HepG2 (cell line): ENCODE measurements around the gene HYOU1. TPM values are rescaled to one million over a fixed set of nuclear protein-coding genes. Genes with fewer than 3 reads are reported as not detected.

ENCODE experiments used
- BRCA1 ChIP-seq: sonication (generic); formaldehyde crosslinking; IDR thresholded peaks from 2 replicates; pipeline ENCODE4 v1.4.0; 2020; ENCODE audit warnings: missing genetic modification reagents
- DR1 ChIP-seq: sonication (generic); formaldehyde crosslinking; IDR thresholded peaks from 2 replicates; pipeline ENCODE4 v1.8.0; 2021; ENCODE audit warnings: mild to moderate bottlenecking, missing genetic modification reagents, inconsistent platforms
- FLYWCH1 ChIP-seq: sonication (generic); formaldehyde crosslinking; IDR thresholded peaks from 2 replicates; pipeline ENCODE4 v1.8.1; 2023; ENCODE audit warnings: mild to moderate bottlenecking, missing genetic modification reagents
- IKZF4 ChIP-seq: sonication (generic); formaldehyde crosslinking; IDR thresholded peaks from 2 replicates; pipeline ENCODE4 v1.5.1; 2020; ENCODE audit warnings: borderline replicate concordance, mild to moderate bottlenecking, low read depth, missing genetic modification reagents; ENCODE audit errors: not compliant biosample characterization
- JARID2 ChIP-seq: sonication (generic); formaldehyde crosslinking; IDR thresholded peaks from 2 replicates; pipeline ENCODE4 v1.8.1; 2023; ENCODE audit warnings: missing genetic modification reagents, inconsistent platforms; ENCODE audit not compliant: insufficient replicate concordance
- MAF1 ChIP-seq: sonication (generic); formaldehyde crosslinking; IDR thresholded peaks from 2 replicates; pipeline ENCODE4 v1.5.0; 2020; ENCODE audit warnings: missing genetic modification reagents, borderline replicate concordance
- NR1H2 ChIP-seq: sonication (generic); formaldehyde crosslinking; IDR thresholded peaks from 2 replicates; pipeline ENCODE4 v1.8.1; 2022; ENCODE audit warnings: low read depth, missing genetic modification reagents, borderline replicate concordance
- RBM22 ChIP-seq: fragments of 200-400 bp; formaldehyde crosslinking; optimal IDR thresholded peaks from 2 replicates; pipeline ENCODE3; 2017; ENCODE audit warnings: mild to moderate bottlenecking, low read length, moderate library complexity
- TEAD2 ChIP-seq: sonication (generic); formaldehyde crosslinking; IDR thresholded peaks from 2 replicates; pipeline ENCODE4 v1.9.0; 2021; ENCODE audit warnings: missing genetic modification reagents
- ZBTB42 ChIP-seq: sonication (generic); formaldehyde crosslinking; IDR thresholded peaks from 2 replicates; pipeline ENCODE4 v1.5.0; 2020; ENCODE audit warnings: mild to moderate bottlenecking, missing genetic modification reagents
- ZFP82 ChIP-seq: sonication (generic); formaldehyde crosslinking; IDR thresholded peaks from 2 replicates; pipeline ENCODE4 v1.5.1; 2020; ENCODE audit warnings: mild to moderate bottlenecking, missing genetic modification reagents, borderline replicate concordance
- ZFP90 ChIP-seq: sonication (generic); formaldehyde crosslinking; IDR thresholded peaks from 2 replicates; pipeline ENCODE4 v1.8.0; 2022; ENCODE audit warnings: missing genetic modification reagents, mild to moderate bottlenecking, inconsistent platforms, borderline replicate concordance
- ZMAT3 ChIP-seq: sonication (generic); formaldehyde crosslinking; conservative IDR thresholded peaks from 2 replicates; pipeline ENCODE4 v1.7.0; 2021; ENCODE audit warnings: missing genetic modification reagents
- ZNF547 ChIP-seq: sonication (generic); formaldehyde crosslinking; IDR thresholded peaks from 2 replicates; pipeline ENCODE4 v1.5.1; 2020; ENCODE audit warnings: mild to moderate bottlenecking, missing genetic modification reagents
- ZNF550 ChIP-seq: sonication (generic); formaldehyde crosslinking; IDR thresholded peaks from 2 replicates; pipeline ENCODE4 v1.4.0; 2020; ENCODE audit warnings: mild to moderate bottlenecking, missing genetic modification reagents, borderline replicate concordance
- polyA plus RNA-seq, 8 experiments: library from polyadenylated mRNA; depleted of rRNA in 3 of 8; stranded (reverse) in 7 of 8; unstranded in 1 of 8; fragments of >200 nt; fragmentation: Illumina TruSeq in 4 of 8; extraction: Trizol in 4 of 8; gene quantifications; 2 replicates each; pipeline versions ENCODE4 v1.2.1 to v1.2.3, GENCODE V29; 2011 to 2016; ENCODE audit warnings: low read depth in 4 of 8, missing spikeins in 1 of 8, mixed read lengths in 1 of 8; ENCODE audit not compliant: insufficient read depth in 1 of 8
- total RNA-seq, 5 experiments: library from RNA; depleted of rRNA; stranded (reverse); fragments of >200 nt; fragmentation: Illumina TruSeq; extraction: Trizol; gene quantifications; 2 replicates each; pipeline ENCODE4 v1.2.3, GENCODE V29; 2016; ENCODE audit warnings: low read depth in 1 of 5
- TF ChIP-seq, protein P1 (sequence below): sonication (generic); formaldehyde crosslinking; IDR thresholded peaks from 2 replicates; pipeline ENCODE4 v1.5.0; 2020; ENCODE audit warnings: missing genetic modification reagents
- TF ChIP-seq, protein P2 (sequence below): IDR thresholded peaks from 2 replicates; pipeline ENCODE4 v1.6.1; 2016; ENCODE audit warnings: missing compliant biosample characterization, missing genetic modification reagents, borderline replicate concordance
- TF ChIP-seq, protein P3 (sequence below): IDR thresholded peaks from 2 replicates; pipeline ENCODE4 v1.6.1; 2016; ENCODE audit warnings: low read depth, borderline replicate concordance
- TF ChIP-seq, protein P4 (sequence below), 2 experiments: sonication (generic) in 1 of 2; formaldehyde crosslinking in 1 of 2; IDR thresholded peaks; 2 replicates each; pipeline versions ENCODE4 v1.6.1 to v1.9.0; 2014 to 2022; ENCODE audit warnings: antibody characterized with exemption in 1 of 2, borderline replicate concordance in 1 of 2, inconsistent platforms in 1 of 2, low read depth in 1 of 2, missing genetic modification reagents in 1 of 2

HYOU1 gene
- total and polyA plus RNA-seq, 2 of the 13 experiments (the other 11 are each of a cell fraction or from before 2014, with no cell fraction given) = 127 to 155 TPM

DNA sequence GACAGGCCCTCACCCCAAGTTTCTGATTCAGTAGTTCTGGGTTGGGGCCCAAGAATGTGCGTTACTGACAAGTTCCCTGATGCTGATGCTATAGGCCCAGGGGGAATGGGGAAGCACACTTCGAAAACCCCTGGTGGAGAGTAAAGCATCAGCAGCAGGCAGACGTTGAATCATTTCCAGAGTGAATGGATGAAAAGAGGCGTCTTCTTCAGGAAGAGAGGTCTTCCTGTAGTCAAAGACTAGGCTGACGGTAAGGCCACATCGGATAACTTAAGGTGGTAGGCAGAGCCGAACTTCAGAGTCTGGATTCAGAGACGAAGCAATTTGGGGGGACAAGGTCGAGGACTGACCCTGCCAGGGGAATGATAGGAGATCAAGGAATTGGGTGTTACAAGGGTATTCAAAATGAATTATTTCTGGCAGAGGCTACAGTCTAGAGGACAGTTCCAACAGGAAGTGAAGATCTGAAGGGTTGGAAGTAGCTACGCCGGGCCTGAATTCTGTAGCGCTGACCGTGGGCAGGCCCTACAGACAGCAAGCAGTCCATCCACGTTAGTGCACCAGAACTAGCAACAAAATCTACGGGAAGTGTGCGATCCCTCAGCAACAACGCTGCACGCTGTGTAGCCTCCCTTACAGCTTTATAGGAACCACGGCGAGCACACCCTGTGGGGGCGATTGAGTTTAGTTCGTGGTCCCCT is 59.9 kb downstream of the HYOU1 start (continued):
- TF ChIP-seq, protein P1, sequence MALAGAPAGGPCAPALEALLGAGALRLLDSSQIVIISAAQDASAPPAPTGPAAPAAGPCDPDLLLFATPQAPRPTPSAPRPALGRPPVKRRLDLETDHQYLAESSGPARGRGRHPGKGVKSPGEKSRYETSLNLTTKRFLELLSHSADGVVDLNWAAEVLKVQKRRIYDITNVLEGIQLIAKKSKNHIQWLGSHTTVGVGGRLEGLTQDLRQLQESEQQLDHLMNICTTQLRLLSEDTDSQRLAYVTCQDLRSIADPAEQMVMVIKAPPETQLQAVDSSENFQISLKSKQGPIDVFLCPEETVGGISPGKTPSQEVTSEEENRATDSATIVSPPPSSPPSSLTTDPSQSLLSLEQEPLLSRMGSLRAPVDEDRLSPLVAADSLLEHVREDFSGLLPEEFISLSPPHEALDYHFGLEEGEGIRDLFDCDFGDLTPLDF (CRISPR knock-in tag) = no peak; the same call in 1 of the 2 replicates
- TF ChIP-seq, protein P2, sequence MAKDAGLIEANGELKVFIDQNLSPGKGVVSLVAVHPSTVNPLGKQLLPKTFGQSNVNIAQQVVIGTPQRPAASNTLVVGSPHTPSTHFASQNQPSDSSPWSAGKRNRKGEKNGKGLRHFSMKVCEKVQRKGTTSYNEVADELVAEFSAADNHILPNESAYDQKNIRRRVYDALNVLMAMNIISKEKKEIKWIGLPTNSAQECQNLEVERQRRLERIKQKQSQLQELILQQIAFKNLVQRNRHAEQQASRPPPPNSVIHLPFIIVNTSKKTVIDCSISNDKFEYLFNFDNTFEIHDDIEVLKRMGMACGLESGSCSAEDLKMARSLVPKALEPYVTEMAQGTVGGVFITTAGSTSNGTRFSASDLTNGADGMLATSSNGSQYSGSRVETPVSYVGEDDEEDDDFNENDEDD = no peak
- TF ChIP-seq ZNF550 (CRISPR knock-in tag) = no peak
- no peak for TF ChIP-seq JARID2 (CRISPR knock-in tag)
- TF ChIP-seq IKZF4 (CRISPR knock-in tag) = no peak
- no peak for TF ChIP-seq DR1
- TF ChIP-seq ZBTB42 (CRISPR knock-in tag) = no peak
- no peak for TF ChIP-seq RBM22
- TF ChIP-seq, protein P3, sequence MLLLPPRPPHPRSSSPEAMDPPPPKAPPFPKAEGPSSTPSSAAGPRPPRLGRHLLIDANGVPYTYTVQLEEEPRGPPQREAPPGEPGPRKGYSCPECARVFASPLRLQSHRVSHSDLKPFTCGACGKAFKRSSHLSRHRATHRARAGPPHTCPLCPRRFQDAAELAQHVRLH (CRISPR knock-in tag) = 0 out of 2 replicates have a peak, but pooled peaks have one; percentile 8
- TF ChIP-seq ZNF547 = no peak
- 0 out of 2 replicates have a peak, but pooled peaks have one; percentile 51 for TF ChIP-seq FLYWCH1 (CRISPR knock-in tag)
- TF ChIP-seq MAF1 (CRISPR knock-in tag) = no peak
- no peak for TF ChIP-seq NR1H2 (CRISPR knock-in tag)
- TF ChIP-seq TEAD2 (CRISPR knock-in tag) = no peak
- TF ChIP-seq ZFP82 (CRISPR knock-in tag) = no peak
- TF ChIP-seq ZMAT3 (CRISPR knock-in tag) = no peak
- TF ChIP-seq BRCA1 (CRISPR knock-in tag) = no peak; the same call in 1 of the 2 replicates
- TF ChIP-seq, protein P4, sequence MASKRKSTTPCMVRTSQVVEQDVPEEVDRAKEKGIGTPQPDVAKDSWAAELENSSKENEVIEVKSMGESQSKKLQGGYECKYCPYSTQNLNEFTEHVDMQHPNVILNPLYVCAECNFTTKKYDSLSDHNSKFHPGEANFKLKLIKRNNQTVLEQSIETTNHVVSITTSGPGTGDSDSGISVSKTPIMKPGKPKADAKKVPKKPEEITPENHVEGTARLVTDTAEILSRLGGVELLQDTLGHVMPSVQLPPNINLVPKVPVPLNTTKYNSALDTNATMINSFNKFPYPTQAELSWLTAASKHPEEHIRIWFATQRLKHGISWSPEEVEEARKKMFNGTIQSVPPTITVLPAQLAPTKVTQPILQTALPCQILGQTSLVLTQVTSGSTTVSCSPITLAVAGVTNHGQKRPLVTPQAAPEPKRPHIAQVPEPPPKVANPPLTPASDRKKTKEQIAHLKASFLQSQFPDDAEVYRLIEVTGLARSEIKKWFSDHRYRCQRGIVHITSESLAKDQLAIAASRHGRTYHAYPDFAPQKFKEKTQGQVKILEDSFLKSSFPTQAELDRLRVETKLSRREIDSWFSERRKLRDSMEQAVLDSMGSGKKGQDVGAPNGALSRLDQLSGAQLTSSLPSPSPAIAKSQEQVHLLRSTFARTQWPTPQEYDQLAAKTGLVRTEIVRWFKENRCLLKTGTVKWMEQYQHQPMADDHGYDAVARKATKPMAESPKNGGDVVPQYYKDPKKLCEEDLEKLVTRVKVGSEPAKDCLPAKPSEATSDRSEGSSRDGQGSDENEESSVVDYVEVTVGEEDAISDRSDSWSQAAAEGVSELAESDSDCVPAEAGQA (IDR thresholded peaks at IDR 0.05; ENCODE audit: low read depth) = no peak
- TF ChIP-seq, protein P4 (CRISPR knock-in tag; IDR thresholded peaks at IDR 0.05; ENCODE audit: borderline replicate concordance) = no peak
- TF ChIP-seq ZFP90 (CRISPR knock-in tag) = 0 out of 2 replicates have a peak, but pooled peaks have one; percentile 40
